ENCODE results near the gene MYO1C. TPM values are rescaled to one million over a fixed set of nuclear protein-coding genes. Genes with fewer than 3 reads are reported as not detected.

The MYO1C gene
- total and polyA plus RNA-seq, 9 of the 15 experiments (the other 6 are each of a cell fraction or from before 2014, with no cell fraction given), result 0.46 to 32.5 (median 11.6) TPM

- no peak for TF ChIP-seq TSHZ1 (CRISPR knock-in tag; IDR thresholded peaks at IDR 0.05)
- no peak for TF ChIP-seq MECOM (CRISPR knock-in tag; IDR thresholded peaks at IDR 0.05)
- TF ChIP-seq SIN3B (IDR thresholded peaks at IDR 0.05; ENCODE audit: low read depth), result no peak
- TF ChIP-seq TEAD4 (IDR thresholded peaks at IDR 0.05; ENCODE audit: low read length), result peak; percentile 82
- TF ChIP-seq TEAD4 (CRISPR knock-in tag; IDR thresholded peaks at IDR 0.05; ENCODE audit: borderline replicate concordance), result no peak
- no peak for TF ChIP-seq AFF4 (CRISPR knock-in tag; IDR thresholded peaks at IDR 0.05)
- peak; percentile 96 for TF ChIP-seq ARID1B (IDR thresholded peaks at IDR 0.05)
- no peak for TF ChIP-seq GTF2A2 (tag; IDR thresholded peaks at IDR 0.05)
- no peak for TF ChIP-seq NCOA2 (IDR thresholded peaks at IDR 0.05; ENCODE audit: partially characterized antibody in 2 of 2)
- no peak for TF ChIP-seq ZNF398 (CRISPR knock-in tag; IDR thresholded peaks at IDR 0.05)
- no peak for TF ChIP-seq XRCC5 (IDR thresholded peaks at IDR 0.05; ENCODE audit: low read depth, low read length)
- no peak for TF ChIP-seq SRSF1 (IDR thresholded peaks at IDR 0.05; ENCODE audit: low read depth, low read length)
- no peak for TF ChIP-seq E2F4 (CRISPR knock-in tag; IDR thresholded peaks at IDR 0.05; ENCODE audit: low read depth)
- TF ChIP-seq STAG1 (CRISPR knock-in tag; IDR thresholded peaks at IDR 0.05; ENCODE audit: borderline replicate concordance), result no peak
- TF ChIP-seq DPF2 (IDR thresholded peaks at IDR 0.05), result peak; percentile 90
- peak in 1 of 2 experiments; percentile 59; a peak in 1 of 4 replicates for TF ChIP-seq TRIM24 (IDR thresholded peaks at IDR 0.05)
- no peak for TF ChIP-seq KDM4B (IDR thresholded peaks at IDR 0.05; ENCODE audit: borderline replicate concordance in 2 of 2, low read depth in 1 of 2)
These were observed 1.6 kb downstream of the MYO1C start (continued) for GRCh38 chr17:1490643-1491442.
